Activated T-helper 9 cell treated with anti-CD3 and anti-CD28 coated beads, Interleukin-2, amount 50 U/mL, for 16 hours (primary cell): ENCODE measurements around the gene NUDT17.

Source experiments
- DNase-seq: peaks from one replicate; pipeline ENCODE4 v3.0.0-alpha.2; 2020; ENCODE audit warnings: low read depth

Gene NUDT17

GRCh38 chr1:145847827-145848226 is 2.4 kb downstream of the NUDT17 start:
- DNase-seq: no peak

GRCh38 chr1:145849356-145850160 is 4.1 kb downstream of the NUDT17 start:
- no peak for DNase-seq

GRCh38 chr1:145855426-145855948 is 10.1 kb downstream of the NUDT17 start:
- DNase-seq: no peak

- DNase-seq: no peak
These were observed 11.7 kb downstream of the NUDT17 start for GRCh38 chr1:145857170-145857569.

- peak; percentile 31 for DNase-seq
These were observed 12.9 kb downstream of the NUDT17 start for GRCh38 chr1:145858238-145858900.

GRCh38 chr1:145858901-145859490 is 13.6 kb downstream of the NUDT17 start, which contains the start of gene PIAS3:
TSS of gene PIAS3 (minus strand) at chr1:145859081. CDS start at chr1:145858990, 91 bp downstream.
- peak; percentile 77 for DNase-seq

- peak; percentile 72 for DNase-seq
These were observed 14.1 kb downstream of the NUDT17 start for GRCh38 chr1:145859491-145860023.

- no peak for DNase-seq
These were observed 18.0 kb downstream of the NUDT17 start for GRCh38 chr1:145863282-145864018.

GRCh38 chr1:145868232-145868631 is 22.8 kb downstream of the NUDT17 start:
- no peak for DNase-seq

- DNase-seq: no peak
These were observed 26.8 kb downstream of the NUDT17 start for GRCh38 chr1:145871994-145872924.

- no peak for DNase-seq
These were observed 29.2 kb downstream of the NUDT17 start for GRCh38 chr1:145874646-145875045.

- no peak for DNase-seq
These were observed 32.6 kb downstream of the NUDT17 start for GRCh38 chr1:145877923-145878486.

- DNase-seq: no peak
These were observed 33.3 kb downstream of the NUDT17 start for GRCh38 chr1:145878724-145879123.

GRCh38 chr1:145879775-145880174 is 34.3 kb downstream of the NUDT17 start:
- DNase-seq: no peak

GRCh38 chr1:145884675-145885074 is 39.2 kb downstream of the NUDT17 start:
- DNase-seq: no peak

GRCh38 chr1:145885738-145886287 is 40.4 kb downstream of the NUDT17 start, which contains the start of gene ANKRD35:
TSS of gene ANKRD35 (minus strand) at chr1:145885866. CDS start at chr1:145885758, 108 bp downstream.
- peak; percentile 77 for DNase-seq

GRCh38 chr1:145886390-145886789 is 41.0 kb downstream of the NUDT17 start:
- no peak for DNase-seq

- DNase-seq: no peak
These were observed 41.4 kb downstream of the NUDT17 start for GRCh38 chr1:145886816-145887215.

GRCh38 chr1:145887631-145888030 is 42.2 kb downstream of the NUDT17 start:
- DNase-seq: no peak

- no peak for DNase-seq
These were observed 44.3 kb downstream of the NUDT17 start for GRCh38 chr1:145889722-145890121.
